Hindlimb muscle (tissue), 1 donor: ENCODE measurements around the gene CSNK2A1. TPM values are rescaled to one million over a fixed set of nuclear protein-coding genes. Genes with fewer than 3 reads are reported as not detected.
"Not testable (repeated sequence)": the region's sequence is repeated elsewhere in the genome, so short reads cannot be mapped to it uniquely, and the experiment has no call there.

Experiments
- DNase-seq: peaks from one replicate; pipeline ENCODE4 v3.0.0-alpha.2; 2013
- polyA plus RNA-seq: library from polyadenylated mRNA; unstranded; fragments of 120-200 nt; gene quantifications from one replicate; pipeline ENCODE4 v1.2.1, GENCODE V29; 2013; ENCODE audit not compliant: insufficient read length

CSNK2A1 gene
- polyA plus RNA-seq, 1 donor, result 111 TPM

GRCh38 chr20:481167-481566 lies 62.4 kb downstream of the CSNK2A1 start:
- no peak for DNase-seq

- DNase-seq, result no peak
Measured at GRCh38 chr20:480044-480443, 63.5 kb downstream of the CSNK2A1 start.

DNA sequence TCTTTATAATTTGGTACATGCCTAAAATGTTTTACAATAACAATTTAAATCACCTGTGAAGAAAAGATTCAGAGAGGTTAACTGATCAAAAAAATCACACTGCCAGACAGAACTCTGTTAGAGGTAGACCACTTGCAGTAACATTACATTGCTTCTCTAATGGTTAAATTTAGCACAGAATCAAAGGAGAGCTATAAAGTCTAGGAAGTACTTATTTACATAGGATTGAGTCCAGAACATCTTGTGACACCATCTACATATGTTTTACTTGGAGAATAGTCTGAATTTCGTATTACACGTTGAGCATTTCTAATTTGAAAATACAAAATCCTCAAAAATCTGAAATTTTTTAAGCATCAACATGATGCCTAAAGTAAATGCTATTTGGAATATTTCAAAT lies 64.1 kb downstream of the CSNK2A1 start:
- no peak for DNase-seq

DNA sequence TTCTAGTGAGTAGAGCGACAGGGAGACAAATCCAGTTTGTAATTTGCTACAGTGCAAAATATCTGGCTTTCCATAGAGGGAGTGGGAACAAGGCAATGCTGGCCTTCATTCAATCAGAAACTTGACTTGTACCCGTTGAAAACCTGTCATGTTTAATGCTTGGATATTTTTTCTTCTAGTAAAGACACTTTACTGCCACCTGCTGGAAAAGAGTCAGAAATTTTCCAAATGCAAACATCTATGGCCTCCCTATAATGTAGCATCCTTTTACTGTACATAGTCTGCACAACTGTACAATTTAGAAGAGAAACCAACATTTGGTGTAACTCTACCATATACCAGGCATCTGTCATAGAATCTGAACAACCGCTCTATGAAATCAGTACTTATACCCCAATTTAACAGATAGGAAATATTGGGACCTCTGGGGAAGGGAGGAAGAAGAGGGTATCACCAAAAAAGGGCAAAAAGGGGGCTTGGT lies 64.6 kb downstream of the CSNK2A1 start:
- peak; percentile 59 for DNase-seq

DNA sequence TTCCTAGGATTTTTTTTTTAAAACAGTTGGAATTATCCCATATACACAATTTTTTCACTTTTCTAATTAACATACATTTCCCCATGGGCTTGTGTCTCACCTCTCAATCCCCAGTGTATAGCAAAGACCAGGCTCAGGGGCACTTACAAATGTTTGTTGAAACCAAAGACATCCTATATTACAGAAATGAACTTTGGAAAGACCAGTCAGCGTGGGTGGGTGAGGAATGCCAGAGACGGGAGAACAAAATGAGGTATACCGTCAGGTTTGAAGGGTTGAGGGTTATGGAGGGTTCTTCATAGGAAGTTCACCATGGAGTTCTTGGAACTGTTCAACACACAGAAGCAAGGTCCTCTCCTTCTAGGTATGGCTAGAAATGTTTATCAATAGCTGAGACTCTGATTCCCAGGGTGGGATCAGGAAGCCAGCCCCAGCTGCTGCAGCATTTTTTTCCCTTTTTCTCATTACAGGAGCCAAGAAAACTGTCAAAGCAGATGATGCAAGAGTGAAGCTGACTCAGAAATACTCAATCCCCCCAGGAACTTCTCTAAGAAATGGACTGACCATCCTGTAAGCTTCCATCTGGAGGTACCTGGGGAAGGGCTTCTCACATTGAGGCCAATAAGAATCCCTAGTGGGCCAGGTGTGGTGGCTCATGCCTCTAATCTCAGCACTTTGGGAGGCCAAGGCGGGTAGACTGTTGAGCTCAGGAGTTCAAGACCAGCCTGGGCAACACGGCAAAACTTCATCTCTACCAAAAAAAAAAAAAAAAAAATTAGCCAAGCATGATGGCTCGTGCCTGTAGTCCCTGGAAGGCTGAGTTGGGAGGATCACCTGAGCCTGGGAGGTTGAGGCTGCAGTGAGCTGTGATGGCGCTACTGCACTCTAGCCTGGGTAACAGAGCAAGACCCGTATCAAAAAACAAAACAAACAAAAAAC lies 65.3 kb downstream of the CSNK2A1 start:
- DNase-seq, result peak; percentile 15

DNA sequence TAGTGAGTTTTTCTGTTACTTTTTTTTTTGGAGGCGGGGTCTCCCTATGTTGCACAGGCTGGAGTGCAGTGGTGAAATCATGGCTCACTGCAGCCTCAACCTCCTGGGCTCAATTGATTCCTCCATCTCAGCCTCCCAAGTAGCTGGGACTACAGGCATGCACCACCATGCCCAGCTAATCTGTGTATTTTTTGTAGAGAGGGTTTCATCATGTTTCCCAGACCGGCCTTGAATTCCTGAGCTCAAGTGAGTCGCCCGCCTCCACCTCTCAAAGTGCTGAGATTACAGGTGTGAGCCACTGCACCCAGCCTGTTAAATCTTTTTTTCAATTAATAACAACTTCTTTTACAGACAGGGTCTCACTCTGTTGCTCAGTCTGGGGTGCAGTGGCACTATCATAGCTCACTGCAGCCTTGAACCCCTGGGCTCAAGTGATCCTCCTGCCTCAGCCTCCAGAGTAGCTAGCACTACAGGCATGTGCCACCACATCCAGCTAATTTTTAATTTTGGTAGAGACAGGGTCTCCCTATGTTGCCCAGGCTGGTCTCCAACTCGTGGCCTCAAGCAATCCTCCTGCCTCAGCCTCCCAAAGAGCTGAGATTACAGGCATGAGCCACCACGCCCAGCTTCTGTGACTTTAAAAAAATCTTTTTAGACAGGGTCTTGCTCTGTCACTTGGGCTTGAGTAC lies 66.9 kb downstream of the CSNK2A1 start:
- DNase-seq, result not testable (repeated sequence)

DNA sequence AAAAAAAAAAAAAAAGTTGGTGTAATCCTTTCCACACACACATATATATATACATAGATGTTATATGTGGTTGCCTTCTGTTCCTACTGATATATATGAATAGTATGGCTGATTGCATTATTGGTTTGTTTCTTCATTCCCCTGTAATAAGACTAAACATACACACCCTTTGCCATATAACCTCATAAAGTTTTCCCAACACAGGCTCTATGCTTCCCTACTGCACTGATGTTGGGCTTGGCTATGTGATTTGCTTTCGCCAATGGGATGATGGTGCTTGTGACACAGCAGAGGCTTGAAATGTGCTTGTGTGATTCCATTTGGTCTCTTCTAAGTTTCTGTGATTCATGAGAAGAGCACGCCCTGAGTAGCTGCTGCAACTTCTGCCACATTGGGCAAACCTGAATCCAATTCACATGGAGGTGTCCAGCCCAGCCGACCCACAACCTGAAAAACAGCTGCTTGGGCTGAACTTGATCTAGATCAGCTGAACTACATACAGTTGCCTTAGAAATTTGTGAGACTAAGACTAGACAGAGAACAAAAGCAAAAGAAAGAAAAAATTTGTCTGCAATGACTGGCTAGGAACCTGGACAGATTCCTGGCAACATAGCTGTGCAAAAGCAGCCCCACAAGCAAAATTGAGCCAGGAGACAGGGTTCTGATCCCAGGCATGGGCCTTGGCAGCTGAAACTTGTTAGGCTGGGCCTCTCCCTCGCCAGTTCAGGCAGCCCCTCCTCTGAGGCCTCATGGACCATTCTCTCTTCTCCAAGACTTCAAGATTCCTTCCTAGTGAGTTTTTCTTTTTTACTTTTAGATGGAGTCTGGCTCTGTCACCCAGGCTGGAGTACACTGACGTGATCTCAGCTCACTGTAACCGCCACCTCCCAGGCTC lies 67.9 kb downstream of the CSNK2A1 start:
- DNase-seq, result no peak

DNA sequence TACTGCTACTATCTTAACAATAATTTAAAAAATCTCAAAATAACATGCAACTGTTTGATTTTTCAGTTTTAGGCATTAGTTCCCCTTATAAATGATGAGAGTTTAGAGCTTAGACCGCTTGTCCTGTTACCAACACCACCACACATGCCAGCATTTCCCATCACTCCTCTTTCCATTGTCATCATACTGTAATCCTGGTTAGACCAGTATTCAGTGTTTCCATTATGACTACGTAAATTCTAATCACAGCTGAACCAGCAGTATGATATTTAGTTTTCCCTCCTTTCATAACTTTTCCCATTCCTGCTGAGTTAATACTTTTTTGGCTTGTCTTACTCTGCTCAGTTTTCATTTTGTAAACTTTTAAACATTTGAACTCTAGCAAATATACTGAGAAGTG lies 69.0 kb downstream of the CSNK2A1 start:
- DNase-seq, result peak; percentile 22

GRCh38 chr20:472889-473292 lies 70.7 kb downstream of the CSNK2A1 start:
- DNase-seq, result no peak

DNA sequence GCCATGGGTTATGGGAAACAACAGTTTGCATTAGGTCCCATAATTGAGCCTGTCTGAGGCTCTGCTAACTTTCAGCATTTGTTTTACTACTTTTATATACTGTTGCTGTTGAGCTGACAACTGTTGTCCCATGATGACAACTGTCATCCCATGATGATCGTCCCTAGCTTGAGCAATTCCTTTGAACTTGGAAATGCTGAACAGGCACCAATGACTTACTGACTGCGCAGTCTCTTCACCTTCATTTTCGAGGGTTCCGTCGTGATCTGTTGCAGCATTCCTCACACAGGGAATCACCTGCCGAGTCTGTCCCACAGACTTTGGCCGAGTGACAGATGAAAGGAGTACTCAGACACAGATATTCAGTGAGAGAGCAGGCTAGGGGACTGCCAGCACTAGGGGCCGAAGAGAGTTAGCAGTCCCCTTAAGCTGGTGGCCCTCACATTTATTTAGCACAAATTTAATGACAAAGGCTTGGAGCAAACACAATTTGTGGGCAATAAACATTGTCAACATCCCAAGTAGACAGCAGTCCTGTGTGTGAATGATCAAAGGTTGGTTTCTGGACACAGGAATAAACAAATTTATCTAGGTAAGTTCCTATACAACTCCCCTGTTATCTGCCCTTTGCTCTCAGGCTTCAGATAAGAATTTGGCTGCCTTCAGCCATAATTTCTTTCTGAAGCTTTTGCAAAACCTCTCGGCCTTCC lies 71.3 kb downstream of the CSNK2A1 start:
- no peak for DNase-seq

- DNase-seq, result no peak
Measured at GRCh38 chr20:469746-470490, 73.7 kb downstream of the CSNK2A1 start.

GRCh38 chr20:467755-468154 lies 75.8 kb downstream of the CSNK2A1 start:
- DNase-seq, result no peak

DNA sequence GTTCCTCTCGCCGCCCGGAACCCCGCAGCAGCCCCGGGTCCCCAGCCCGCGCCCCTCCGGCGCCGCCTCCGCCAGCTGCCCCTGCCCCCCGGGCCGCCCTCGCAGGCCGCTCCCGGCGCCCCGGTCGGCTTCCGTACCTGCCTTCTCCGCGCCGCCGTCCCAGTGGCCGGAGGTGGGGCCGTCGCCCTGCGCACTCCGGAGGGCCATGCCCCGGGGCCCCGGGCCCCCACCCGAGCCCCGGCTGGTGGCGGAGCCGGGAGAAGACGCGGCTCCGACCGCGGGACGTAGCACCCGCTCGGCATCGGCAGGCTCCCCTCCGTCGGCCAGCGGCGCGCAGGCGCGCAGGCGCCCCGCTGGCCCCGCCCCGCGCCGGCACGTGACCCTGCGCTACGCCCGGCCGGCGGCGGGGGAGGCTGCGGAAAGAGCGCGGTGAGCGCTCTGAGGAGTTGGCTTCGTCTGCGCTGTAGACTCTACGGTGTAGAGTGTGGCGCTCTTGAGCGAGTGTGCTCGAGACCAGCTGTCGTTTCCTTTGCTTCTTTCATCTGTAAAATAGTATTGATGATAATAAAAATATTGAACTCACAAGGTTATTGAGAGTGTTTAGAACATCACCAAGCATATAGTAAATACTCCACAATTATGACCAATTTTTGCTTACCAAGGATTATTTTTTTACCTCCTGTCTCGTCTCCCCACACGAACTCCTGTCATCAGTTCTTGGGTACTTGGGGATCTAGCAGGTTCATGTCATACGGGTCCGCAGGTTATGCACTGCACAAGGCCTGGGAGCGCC lies 81.2 kb downstream of the CSNK2A1 start, which contains the start of gene TBC1D20:
Gene TBC1D20, minus strand, starts transcription at position 335 of the 793 bp plus-strand sequence. Its CDS starts 128 bp downstream, at position 207.
- DNase-seq, result peak; percentile 94

DNA sequence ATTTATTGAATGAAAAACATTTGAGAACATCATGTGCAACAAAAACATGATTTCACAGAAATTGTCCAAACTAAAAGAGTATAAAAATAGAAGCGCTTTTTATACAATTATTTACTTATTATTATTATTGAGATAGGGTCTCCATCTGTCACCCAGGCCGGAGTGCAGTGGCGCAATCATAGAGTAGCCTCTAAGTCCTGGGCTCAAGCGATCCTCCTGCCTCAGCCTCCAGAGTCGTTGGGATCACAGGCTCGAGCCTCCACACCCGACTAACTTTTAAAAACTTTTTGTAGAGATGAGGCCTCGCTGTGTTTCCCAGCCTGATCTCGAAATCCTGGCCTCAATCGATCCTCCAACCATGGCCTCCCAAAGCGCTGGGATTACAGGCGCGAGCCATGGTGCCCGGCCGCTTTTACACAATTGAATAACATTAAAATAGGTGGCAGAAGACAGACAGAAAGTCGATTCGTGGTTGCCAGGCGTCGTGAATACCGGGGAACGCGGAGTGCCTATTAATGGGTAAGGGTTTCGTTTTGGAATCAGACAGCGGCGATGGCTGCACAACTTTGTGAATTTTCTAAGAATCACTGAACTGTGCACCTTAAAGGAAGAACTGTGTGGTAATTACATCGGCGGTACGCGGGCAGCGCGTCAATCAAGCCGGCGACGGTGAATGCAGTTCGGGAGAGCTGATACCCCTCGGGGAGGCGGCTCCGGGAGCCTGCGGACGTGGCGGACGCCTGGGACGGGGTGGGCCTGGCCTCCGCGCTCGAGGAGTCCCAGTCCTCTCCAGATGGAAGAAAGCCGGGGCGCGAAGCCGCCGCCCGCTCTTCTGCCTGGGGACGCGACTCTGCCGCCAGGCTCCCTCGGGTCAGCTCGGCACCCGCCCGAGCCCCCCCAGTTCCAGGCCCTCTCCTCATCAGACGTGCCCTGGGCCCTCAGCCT lies 82.1 kb downstream of the CSNK2A1 start:
- DNase-seq, result peak; percentile 53

DNA sequence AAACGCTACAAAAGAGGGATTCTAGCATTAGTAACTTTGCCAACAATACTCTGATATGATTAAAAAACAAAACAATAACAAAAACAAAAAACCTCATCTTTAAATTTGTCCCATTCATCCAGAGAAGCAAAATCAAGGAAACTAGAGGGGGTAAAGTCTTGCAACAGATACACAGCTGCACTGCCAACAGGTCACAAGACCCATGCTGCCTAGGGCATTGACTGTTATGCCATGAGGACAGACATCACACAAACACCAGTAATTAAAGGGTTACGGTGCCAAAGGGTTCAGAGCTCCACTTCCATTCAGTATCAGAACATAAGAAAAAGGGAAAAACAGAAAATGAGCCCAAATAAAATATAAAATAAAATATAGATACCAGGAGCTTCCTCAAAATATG lies 82.9 kb downstream of the CSNK2A1 start:
- no peak for DNase-seq

DNA sequence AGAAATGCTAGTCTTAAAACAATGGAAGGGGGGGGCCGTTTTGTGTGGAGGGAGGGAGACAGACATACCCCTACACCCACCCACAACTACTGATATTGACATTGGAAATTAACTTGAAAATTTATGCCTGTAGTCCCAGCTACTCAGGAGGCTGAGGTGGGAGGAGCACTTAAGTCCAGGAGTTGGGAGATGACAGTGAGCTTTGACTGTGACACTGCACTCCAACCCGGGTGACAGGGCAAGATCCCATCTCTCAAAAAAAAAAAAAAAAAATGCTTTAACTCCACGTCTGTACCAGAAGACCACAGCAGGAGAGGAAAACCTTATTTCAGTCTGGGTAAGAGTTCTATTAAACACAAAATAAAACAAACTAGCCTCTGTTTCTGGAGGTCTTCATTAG lies 83.4 kb downstream of the CSNK2A1 start:
- DNase-seq, result no peak

DNA sequence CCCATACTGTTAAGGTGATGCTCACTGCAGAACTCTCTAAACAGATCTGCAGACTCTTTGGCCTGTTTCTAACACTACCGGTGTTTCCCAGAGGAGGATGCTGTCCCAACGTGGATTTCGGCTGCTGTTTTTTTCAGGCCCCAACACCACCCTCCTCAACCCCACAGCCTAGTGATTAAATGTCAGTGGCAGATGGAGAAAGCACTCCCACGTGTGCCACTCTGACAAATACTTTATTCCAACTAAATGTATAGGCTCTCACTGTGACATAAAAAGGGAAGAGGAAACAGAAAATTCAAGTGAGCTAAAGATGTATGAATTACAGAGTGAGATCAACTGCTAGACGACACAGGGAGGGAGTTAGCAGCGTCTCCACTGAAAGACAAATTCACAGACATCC lies 84.8 kb downstream of the CSNK2A1 start:
- DNase-seq, result no peak

DNA sequence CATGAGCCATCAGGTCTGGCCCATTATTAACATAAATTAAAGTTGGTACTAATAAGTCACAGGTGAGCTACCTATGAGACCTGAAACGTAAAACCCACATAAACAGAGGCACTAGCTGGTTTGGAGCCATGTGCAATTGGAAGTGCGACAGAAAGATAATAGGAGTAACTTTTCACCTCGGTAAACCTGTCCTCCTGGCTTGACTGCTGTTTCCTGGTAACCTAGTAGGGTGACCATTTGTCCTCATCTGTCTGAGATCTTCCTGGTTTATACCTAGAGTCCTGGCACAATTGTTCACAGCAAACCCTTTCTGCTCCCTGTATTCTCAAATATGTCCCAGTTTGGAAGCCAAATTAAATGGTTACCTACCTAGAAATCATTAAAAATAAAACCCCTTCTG lies 88.6 kb downstream of the CSNK2A1 start:
- DNase-seq, result no peak

- not testable (repeated sequence) for DNase-seq
Measured at GRCh38 chr20:452021-452420, 91.6 kb downstream of the CSNK2A1 start.
